Fibroblast of villous mesenchyme (primary cell): ENCODE data around the gene ALOX15B. TPM values are rescaled to one million over a fixed set of nuclear protein-coding genes. Genes with fewer than 3 reads are reported as not detected.

Experiments used
- DNase-seq: peaks from one replicate; pipeline ENCODE4 v3.0.0-alpha.2; 2010; ENCODE audit warnings: low read depth
- H3K4me3 ChIP-seq: 2 replicates; pipeline ENCODE4 v1.5.1; 2011; ENCODE audit warnings: low read depth, mild to moderate bottlenecking, low read length
- CTCF ChIP-seq: IDR thresholded peaks from 2 replicates; pipeline ENCODE4 v1.5.1; 2012; ENCODE audit warnings: low read depth, mild to moderate bottlenecking, low read length; ENCODE audit not compliant: insufficient read depth
- total RNA-seq: library from RNA; depleted of rRNA; stranded (reverse); fragments of >200 nt; gene quantifications from 2 replicates; pipeline ENCODE4 v1.2.3, GENCODE V29; 2012

The ALOX15B gene
- total RNA-seq, 1 donor, result not detected

- TF ChIP-seq CTCF, result no peak
- no peak for DNase-seq
- H3K4me3 ChIP-seq, result no peak overlapping the region
Observed at GRCh38 chr17:8064561-8065019, 25.7 kb downstream of the ALOX15B start.

DNA sequence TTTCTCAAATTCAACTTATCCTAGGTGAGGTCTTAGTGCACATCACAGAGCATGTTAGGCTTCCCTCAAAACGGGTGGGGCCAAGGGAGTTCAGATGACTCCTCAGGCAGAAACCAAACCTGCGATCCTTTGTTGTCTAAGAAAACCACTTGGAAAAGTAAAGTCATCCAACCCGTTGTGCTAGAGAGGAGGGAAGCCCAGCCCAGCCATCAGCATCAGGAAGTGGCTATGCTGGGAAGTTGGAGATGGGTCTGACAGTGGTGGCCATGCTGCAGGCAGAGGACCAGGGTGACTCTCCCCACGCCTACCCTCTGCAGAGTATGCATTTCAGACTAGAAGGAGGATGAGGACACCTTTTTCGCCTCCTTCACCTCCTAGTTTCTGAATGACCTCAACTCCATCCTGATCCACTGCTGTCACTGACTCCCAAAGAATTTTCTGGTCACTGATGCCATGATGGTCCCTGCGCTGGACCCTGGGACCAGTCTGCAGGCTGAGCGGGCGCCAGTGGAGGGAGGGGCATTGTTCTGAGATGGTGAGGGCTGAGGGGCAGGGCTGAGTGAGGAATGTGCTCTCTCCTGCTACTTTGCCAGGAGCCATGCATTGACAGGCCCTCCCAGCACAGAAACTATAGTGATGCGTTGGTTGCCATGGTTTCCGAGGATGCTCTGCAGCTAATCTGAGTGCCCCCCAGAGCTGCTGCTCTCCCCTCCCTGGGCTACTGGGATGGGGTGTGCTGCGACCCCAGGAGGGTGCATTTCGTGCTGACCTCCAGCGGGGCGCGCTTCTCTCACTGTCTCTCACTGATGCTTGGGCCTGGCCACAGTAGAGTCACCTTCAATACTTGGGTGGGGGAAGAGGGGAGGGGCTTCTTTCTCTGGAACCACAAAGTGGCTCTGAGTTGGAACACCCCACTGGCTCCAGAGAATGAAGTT, 28.2 kb downstream of the ALOX15B start:
- no peak for TF ChIP-seq CTCF
- no peak for DNase-seq

GRCh38 chr17:8067806-8068205, 28.9 kb downstream of the ALOX15B start:
- TF ChIP-seq CTCF, result no peak
- DNase-seq, result no peak
- no peak overlapping the region for H3K4me3 ChIP-seq

More for the DNA sequence above, 28.2 kb downstream of the ALOX15B start:
- H3K4me3 ChIP-seq, result no peak overlapping the region

- no peak for DNase-seq
- no peak for TF ChIP-seq CTCF
- no peak overlapping the region for H3K4me3 ChIP-seq
Observed at GRCh38 chr17:8068736-8069586, 30.1 kb downstream of the ALOX15B start.

DNA sequence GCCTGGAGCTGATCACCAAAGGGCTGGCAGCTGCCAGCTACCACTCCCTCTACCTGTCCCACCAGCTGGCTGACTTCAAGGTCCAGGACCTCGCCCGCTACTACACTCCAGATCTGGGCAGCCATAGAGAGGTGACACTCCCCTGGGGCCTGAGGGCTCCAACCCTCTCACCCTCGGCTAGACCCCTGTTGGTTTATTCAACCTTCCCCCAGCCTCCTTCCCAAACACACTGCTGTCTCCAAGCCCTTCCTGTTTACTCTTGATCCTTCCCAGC, 30.7 kb downstream of the ALOX15B start:
- no peak for TF ChIP-seq CTCF
- no peak for DNase-seq
- H3K4me3 ChIP-seq, result no peak overlapping the region

GRCh38 chr17:8071496-8071895, 32.6 kb downstream of the ALOX15B start:
- TF ChIP-seq CTCF, result no peak
- no peak overlapping the region for H3K4me3 ChIP-seq
- DNase-seq, result no peak
